HepG2 (cell line): ENCODE measurements around the gene CEP43. TPM values are rescaled to one million over a fixed set of nuclear protein-coding genes. Genes with fewer than 3 reads are reported as not detected.

ENCODE experiments used
- CSRNP1 ChIP-seq: sonication (generic); formaldehyde crosslinking; IDR thresholded peaks from 2 replicates; pipeline ENCODE4 v1.8.1; 2023; ENCODE audit warnings: mild to moderate bottlenecking, missing genetic modification reagents
- FOXK1 ChIP-seq: sonication (generic); formaldehyde crosslinking; IDR thresholded peaks from 2 replicates; pipeline ENCODE4 v1.4.0; 2020; ENCODE audit warnings: low read depth, missing genetic modification reagents, borderline replicate concordance
- NR2C2 ChIP-seq: sonication (generic); formaldehyde crosslinking; IDR thresholded peaks from 2 replicates; pipeline ENCODE4 v1.4.0; 2020; ENCODE audit warnings: missing genetic modification reagents, mild to moderate bottlenecking, moderate library complexity, borderline replicate concordance
- PPARG ChIP-seq: conservative IDR thresholded peaks from 2 replicates; pipeline ENCODE4 v1.6.1; 2016; ENCODE audit warnings: missing biosample characterization, missing genetic modification reagents
- SMYD3 ChIP-seq: sonication (generic); formaldehyde crosslinking; IDR thresholded peaks from 2 replicates; pipeline ENCODE4 v1.8.1; 2023; ENCODE audit warnings: mild to moderate bottlenecking, missing genetic modification reagents
- SRY ChIP-seq: sonication (generic); formaldehyde crosslinking; IDR thresholded peaks from 2 replicates; pipeline ENCODE4 v1.8.0; 2022; ENCODE audit warnings: mild to moderate bottlenecking, missing genetic modification reagents
- TCF12 ChIP-seq, 2 experiments: fragments of 450-650 bp in 1 of 2; sonication (generic) in 1 of 2; formaldehyde crosslinking in 1 of 2; IDR thresholded peaks; 2 replicates each; pipeline versions ENCODE4 v1.6.1 to v1.8.0; 2017 to 2022; ENCODE audit warnings: antibody characterized with exemption in 1 of 2, mild to moderate bottlenecking in 1 of 2, missing genetic modification reagents in 1 of 2, moderate library complexity in 1 of 2
- ZBTB3 ChIP-seq: sonication (generic); formaldehyde crosslinking; IDR thresholded peaks from 2 replicates; pipeline ENCODE4 v1.4.0; 2020; ENCODE audit warnings: low read depth, mild to moderate bottlenecking, moderate library complexity, missing genetic modification reagents, borderline replicate concordance
- ZNF136 ChIP-seq: sonication (generic); formaldehyde crosslinking; IDR thresholded peaks from 2 replicates; pipeline ENCODE4 v1.8.1; 2022; ENCODE audit warnings: low read depth, mild to moderate bottlenecking, moderate library complexity, missing genetic modification reagents
- ZNF407 ChIP-seq: sonication (generic); formaldehyde crosslinking; IDR thresholded peaks from one replicate; pipeline ENCODE4 v1.5.1; 2020; ENCODE audit warnings: mild to moderate bottlenecking, missing genetic modification reagents; ENCODE audit errors: not compliant biosample characterization
- ZNF768 ChIP-seq: sonication (generic); formaldehyde crosslinking; IDR thresholded peaks from 2 replicates; pipeline ENCODE4 v1.4.0; 2020; ENCODE audit warnings: missing genetic modification reagents
- polyA plus RNA-seq, 8 experiments: library from polyadenylated mRNA; depleted of rRNA in 3 of 8; stranded (reverse) in 7 of 8; unstranded in 1 of 8; fragments of >200 nt; fragmentation: Illumina TruSeq in 4 of 8; extraction: Trizol in 4 of 8; gene quantifications; 2 replicates each; pipeline versions ENCODE4 v1.2.1 to v1.2.3, GENCODE V29; 2011 to 2016; ENCODE audit warnings: low read depth in 4 of 8, missing spikeins in 1 of 8, mixed read lengths in 1 of 8; ENCODE audit not compliant: insufficient read depth in 1 of 8
- total RNA-seq, 5 experiments: library from RNA; depleted of rRNA; stranded (reverse); fragments of >200 nt; fragmentation: Illumina TruSeq; extraction: Trizol; gene quantifications; 2 replicates each; pipeline ENCODE4 v1.2.3, GENCODE V29; 2016; ENCODE audit warnings: low read depth in 1 of 5
- TF ChIP-seq, protein P1 (sequence below): sonication (generic); formaldehyde crosslinking; IDR thresholded peaks from 2 replicates; pipeline ENCODE4 v1.5.1; 2020; ENCODE audit warnings: missing genetic modification reagents, mild to moderate bottlenecking, borderline replicate concordance
- TF ChIP-seq, protein P2 (sequence below): sonication (generic); formaldehyde crosslinking; IDR thresholded peaks from 2 replicates; pipeline ENCODE4 v1.9.0; 2022; ENCODE audit warnings: missing genetic modification reagents, mild to moderate bottlenecking, borderline replicate concordance

CEP43 gene
- total and polyA plus RNA-seq, 2 of the 13 experiments (the other 11 are each of a cell fraction or from before 2014, with no cell fraction given), result 29.3 to 73.9 TPM

- TF ChIP-seq ZNF407 (CRISPR knock-in tag), result peak; percentile 60
- TF ChIP-seq TCF12 (IDR thresholded peaks at IDR 0.05), result no peak
- TF ChIP-seq TCF12 (CRISPR knock-in tag; IDR thresholded peaks at IDR 0.05), result peak; percentile 64; the same call in 1 of the 2 replicates
- TF ChIP-seq, protein P1, sequence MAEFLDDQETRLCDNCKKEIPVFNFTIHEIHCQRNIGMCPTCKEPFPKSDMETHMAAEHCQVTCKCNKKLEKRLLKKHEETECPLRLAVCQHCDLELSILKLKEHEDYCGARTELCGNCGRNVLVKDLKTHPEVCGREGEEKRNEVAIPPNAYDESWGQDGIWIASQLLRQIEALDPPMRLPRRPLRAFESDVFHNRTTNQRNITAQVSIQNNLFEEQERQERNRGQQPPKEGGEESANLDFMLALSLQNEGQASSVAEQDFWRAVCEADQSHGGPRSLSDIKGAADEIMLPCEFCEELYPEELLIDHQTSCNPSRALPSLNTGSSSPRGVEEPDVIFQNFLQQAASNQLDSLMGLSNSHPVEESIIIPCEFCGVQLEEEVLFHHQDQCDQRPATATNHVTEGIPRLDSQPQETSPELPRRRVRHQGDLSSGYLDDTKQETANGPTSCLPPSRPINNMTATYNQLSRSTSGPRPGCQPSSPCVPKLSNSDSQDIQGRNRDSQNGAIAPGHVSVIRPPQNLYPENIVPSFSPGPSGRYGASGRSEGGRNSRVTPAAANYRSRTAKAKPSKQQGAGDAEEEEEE (CRISPR knock-in tag), result 0 out of 2 replicates have a peak, but pooled peaks have one; percentile 64
- TF ChIP-seq ZNF768 (CRISPR knock-in tag), result peak; percentile 51; the same call in 1 of the 2 replicates
- TF ChIP-seq ZNF136 (CRISPR knock-in tag), result no peak
- TF ChIP-seq SRY (CRISPR knock-in tag), result peak; percentile 97
- TF ChIP-seq FOXK1 (CRISPR knock-in tag), result peak; percentile 40; the same call in 1 of the 2 replicates
- TF ChIP-seq, protein P2, sequence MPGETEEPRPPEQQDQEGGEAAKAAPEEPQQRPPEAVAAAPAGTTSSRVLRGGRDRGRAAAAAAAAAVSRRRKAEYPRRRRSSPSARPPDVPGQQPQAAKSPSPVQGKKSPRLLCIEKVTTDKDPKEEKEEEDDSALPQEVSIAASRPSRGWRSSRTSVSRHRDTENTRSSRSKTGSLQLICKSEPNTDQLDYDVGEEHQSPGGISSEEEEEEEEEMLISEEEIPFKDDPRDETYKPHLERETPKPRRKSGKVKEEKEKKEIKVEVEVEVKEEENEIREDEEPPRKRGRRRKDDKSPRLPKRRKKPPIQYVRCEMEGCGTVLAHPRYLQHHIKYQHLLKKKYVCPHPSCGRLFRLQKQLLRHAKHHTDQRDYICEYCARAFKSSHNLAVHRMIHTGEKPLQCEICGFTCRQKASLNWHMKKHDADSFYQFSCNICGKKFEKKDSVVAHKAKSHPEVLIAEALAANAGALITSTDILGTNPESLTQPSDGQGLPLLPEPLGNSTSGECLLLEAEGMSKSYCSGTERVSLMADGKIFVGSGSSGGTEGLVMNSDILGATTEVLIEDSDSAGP (CRISPR knock-in tag), result peak; percentile 82
- peak; percentile 28; the same call in 1 of the 2 replicates for TF ChIP-seq CSRNP1 (CRISPR knock-in tag)
- peak; percentile 57; the same call in 1 of the 2 replicates for TF ChIP-seq NR2C2 (CRISPR knock-in tag)
- TF ChIP-seq SMYD3, result no peak; the same call in 1 of the 2 replicates
- peak; percentile 26; the same call in 1 of the 2 replicates for TF ChIP-seq ZBTB3 (CRISPR knock-in tag)
- peak; percentile 55; the same call in 1 of the 2 replicates for TF ChIP-seq PPARG (CRISPR knock-in tag)
Measured at GRCh38 chr6:166999145-166999883, at the start of gene CEP43 (continued).
